ENCODE measurements around the gene TNNI2. TPM values are rescaled to one million over a fixed set of nuclear protein-coding genes. Genes with fewer than 3 reads are reported as not detected.
A peak's percentile ranks its signal among the peaks of the same experiment; 100 is the strongest.

TNNI2 gene
- total RNA-seq, 1 donor from 2014 or later, result not detected

DNA sequence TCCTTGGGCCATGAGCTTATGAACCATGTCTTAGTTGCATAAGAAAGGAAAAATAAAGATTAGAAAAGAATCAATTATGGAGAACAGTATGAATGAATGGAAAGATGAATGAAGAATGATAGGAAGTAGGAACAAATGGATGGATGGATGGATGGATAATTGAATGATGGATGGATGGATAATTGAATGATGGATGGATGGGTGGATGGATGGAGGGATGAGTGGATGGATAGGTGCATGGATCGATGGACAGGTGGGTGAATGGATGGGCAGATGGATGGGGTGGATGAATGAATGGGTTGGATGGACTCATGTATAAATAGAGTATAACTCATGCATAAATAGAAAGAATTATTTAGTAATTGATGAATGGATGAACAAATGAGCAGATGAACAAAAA, 21.3 kb downstream of the TNNI2 start:
- no peak for DNase-seq (ENCODE audit: low read depth in 2 of 2)

DNA sequence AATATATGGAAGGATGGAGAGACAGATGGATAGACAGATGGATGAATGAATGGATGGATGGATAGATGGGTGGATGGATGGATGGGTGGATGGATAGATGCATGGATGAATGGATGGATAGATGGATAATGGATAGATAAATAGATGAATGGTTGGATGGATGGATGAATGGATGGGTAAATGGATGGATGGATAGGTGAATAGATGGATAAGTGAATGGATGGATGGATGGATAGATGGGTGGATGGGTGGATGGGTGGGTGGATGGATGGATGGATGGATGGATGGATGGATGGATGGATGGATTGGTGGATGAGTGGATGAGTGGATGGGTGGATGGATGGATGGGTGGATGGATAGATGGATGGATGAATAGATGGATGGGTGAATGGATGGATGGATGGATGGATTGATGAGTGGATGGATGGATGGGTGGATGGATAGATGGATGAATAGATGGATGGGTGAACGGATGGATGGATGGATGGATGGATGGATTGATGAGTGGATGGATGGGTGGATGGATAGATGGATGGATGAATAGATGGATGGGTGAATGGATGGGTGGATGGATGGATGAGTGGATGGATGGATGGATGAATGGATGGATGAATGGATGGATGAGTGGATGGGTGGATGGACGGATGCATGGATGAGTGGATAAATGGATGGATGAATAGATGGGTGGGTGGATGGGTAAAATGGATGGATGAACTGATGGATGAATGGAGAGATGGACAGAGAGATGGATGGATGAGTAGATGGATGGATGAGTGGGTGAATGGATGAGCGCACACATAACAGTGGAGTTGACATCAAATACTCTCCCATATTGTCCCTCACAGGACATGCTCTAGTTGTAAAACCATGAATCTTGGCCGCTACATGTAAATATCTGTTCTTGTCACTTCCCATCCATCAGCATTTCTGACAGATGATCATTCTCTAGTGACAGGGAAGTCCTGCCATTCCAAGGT, 22.9 kb downstream of the TNNI2 start:
- no peak for DNase-seq (ENCODE audit: low read depth in 2 of 2)

DNA sequence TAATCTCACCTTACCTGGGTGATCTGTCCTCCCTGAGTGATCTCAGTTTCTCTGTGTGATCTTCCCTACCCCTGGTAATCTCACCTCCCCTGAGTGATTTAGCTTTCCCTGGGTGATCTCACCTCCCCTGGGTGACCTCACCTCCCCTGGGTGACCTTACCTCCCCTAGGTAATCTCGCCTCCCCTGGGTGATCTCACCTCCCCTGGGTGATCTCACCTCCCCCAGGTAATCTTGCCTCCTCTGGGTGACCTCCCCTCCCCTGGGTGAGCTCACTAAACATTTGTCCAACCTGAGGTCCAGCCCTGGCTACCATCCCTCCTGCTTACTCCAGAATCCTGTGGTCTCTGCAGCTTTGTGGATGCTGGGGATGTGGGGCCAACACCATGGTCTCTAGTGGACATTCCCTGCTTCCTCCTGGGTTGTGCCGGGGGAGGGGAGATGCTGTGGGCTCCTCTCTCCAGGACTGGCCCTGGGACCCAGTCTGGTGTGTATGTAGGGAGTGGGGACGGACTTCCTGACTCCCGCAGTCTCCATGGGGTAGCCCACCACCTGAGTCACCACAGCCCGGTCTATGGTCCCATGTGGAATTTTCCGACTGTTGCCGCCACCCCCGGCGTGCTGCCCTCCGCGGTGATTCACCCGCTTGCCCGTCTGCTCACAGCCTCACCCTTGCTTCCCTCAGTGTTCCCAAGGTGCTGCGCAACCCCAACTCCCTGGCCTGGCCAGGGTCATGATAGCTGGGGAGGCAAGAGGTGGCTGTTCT, 24.0 kb downstream of the TNNI2 start:
- peak in 1 of 2 donors; percentile 71 for DNase-seq (ENCODE audit: low read depth in 2 of 2)

DNA sequence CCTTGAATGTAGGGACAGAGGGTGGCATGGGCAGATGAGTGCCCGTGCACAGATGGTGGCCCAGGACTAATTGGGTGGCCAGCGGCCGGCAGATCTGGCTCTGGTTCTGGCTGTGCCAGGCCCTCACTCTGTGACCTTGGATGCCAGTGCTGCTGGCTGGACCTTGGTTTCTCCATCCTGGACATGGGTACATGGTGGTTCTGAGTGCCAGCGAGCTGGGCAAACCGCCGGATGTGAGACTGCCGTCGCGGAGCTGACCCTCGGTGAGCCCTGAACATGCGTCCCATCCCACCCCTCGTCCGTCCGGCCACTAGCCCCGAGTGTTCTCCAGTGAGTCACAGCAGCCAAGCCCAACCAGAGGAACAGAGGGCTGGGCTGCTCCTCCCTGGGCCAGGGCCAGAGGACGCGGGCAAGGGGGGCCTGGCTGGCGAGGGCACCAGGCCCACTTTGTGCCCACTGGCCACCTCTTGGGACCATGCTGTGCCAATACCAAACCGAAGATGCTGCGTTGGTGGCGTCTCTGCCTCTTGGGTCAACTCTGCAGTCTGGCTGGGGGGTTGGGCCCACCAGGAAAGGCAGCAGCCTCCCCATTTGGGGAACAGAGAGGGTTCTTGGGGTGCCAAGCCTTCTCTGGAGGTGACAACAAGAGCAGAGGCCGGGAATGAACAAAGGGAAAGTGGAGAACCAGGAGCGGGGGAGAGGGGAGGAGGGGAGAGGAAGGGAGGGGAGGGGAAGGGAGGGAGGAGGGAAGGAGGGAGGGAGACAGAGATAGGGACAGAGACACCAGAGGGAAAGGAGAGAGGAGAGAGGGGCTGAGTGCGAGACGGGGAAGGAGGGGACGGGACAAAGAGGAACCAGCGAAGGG, 24.8 kb downstream of the TNNI2 start:
- peak; percentile 77 to 94 for DNase-seq (ENCODE audit: low read depth in 2 of 2)

DNA sequence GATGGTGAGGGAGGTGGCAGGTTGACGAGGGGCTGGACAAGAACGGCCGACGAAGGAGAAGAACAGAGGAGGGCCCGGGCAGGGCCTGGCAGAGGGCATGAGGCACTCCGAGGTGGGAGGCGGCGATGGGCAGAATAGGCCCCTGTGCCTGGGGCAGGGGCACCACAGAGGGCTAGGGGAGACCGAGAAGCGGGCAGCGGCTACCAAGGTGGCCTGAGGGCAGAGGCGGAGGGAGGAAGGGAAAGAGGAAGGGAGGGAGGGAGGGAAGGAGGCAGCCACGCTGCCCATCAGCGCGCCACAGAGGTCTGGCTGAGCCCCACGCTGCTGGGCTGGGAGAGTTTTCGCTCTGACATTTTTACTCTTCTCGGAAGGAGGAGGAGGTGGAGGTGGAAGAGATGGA, 25.4 kb downstream of the TNNI2 start:
- no peak for DNase-seq (ENCODE audit: low read depth in 2 of 2)

DNA sequence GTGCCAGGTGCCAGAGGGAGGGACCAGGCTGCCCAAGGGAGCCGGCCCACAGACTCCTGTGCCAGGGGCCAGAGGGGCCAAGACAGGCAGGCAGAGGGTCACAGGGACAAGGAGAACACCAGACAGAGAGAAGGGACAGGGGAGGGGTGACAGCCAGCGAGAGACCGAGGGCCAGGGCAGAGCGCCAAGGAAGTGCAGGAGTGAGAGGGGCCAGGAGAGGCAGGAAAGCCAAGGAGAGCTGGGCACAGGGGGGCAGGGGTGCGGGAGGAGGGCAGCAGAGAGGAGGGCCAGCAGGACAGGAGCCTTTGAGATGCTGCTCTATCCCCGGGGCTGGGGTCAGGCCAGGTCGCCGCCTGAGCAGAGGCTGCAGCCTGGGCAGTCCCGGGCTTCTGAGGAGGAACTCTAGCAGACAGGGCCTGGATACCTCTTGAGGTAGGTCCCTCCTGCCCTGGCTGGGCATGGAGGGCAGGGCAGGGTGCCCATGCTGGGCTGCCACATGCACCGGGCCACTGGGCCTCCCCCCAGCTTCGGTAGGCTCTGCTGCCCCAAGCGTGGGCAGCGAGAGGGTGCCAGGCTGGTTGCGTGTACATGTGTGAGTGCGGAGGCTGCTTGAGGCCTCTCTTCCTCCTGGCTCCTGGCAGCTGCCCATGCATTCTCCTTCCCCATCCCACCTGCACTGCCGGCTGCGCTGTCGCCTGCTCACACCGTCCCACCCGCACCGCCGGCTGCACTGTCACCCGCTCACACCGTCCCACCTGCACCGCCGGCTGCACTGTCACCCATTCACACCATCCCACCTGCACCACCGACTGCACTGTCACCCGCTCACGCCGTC, 26.3 kb downstream of the TNNI2 start:
- no peak for DNase-seq (ENCODE audit: low read depth in 2 of 2)

DNA sequence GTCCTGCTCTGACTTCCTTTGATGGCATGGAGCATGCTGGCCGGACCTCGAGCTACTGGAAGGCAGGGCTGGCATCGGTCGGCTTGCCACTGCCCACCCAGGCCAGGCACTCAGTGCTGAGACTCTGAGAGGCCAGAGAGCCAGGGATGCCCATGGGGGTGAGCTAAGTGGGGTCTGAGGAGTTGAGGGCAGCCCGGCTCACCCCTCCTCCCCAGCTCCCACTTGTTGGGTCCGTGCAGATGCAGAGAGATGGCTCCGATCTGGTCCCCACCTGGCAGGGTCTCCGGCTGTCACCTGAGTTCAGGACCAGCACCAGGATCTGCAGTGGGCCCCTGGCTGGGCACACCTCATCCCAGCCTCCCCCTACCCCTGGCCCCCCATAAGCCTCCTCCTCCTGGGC, 27.4 kb downstream of the TNNI2 start:
- DNase-seq (ENCODE audit: low read depth in 2 of 2), result no peak

DNA sequence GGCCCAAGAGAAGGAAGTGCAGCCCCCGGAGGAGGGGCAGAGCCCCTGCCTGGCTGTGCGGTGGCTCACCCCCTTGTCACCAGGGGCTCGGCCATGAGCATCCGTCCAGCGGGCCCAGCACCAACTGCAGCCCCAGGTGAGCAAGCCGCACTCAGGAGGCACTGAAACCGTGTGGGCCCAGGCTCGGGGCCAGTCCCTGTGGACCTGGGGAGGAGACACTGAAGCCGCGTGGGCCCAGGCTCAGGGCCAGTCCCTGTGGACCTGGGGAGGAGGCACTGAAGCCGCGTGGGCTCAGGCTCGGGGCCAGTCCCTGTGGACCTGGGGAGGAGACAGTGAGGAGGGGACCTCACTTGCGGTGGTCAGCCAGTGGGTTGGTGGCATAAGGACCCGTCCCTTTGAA, 28.0 kb downstream of the TNNI2 start:
- no peak for DNase-seq (ENCODE audit: low read depth in 2 of 2)

DNA sequence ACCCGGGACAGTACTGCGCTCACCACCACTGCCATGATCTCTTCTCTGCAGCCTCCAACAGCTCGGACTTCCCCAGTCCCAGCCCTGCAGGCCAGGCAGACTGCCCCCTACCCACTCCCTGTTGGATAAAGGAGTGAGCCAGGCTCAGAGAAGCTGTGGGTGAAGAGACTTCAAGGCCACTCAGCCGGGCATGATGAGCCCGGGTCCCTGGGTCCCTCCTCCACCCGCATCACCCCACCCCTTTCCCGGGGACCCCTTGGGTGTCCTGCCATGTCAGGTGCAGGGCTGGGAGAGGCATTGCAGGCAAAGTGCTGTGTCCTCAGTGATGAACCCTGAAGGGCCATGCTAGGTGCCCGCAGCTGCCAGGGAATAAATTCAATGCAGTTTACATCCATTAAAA, 28.6 kb downstream of the TNNI2 start:
- DNase-seq (ENCODE audit: low read depth in 2 of 2), result no peak

DNA sequence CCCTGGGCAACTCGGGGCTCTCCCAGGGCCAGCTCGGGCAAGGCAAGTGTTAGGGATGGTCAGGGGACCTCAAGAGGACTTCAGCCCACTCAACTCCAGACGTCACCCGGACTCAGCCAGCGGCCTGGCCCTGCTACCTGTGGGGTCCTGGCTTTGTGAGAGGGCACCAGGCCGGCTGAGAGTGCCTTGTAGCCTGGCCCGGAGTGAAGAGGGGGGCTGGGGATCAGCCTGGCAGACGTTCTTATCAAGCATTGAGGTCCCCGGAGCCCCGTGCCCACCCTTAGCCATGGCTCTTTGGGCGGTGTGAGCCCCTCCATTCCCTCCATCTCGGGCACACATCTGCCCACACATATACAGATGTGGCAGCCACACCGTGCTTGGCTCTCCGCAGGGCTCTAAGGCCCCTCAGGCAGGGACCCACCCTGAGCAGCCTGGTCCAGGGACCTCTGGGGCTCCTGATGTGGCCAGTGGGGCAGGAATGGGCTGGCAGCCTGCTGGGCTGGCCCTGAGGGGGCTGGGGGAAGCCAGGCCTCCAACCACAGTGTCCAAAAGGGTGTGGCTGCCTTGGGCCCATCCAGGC, 29.4 kb downstream of the TNNI2 start:
- no peak for DNase-seq (ENCODE audit: low read depth in 2 of 2)

DNA sequence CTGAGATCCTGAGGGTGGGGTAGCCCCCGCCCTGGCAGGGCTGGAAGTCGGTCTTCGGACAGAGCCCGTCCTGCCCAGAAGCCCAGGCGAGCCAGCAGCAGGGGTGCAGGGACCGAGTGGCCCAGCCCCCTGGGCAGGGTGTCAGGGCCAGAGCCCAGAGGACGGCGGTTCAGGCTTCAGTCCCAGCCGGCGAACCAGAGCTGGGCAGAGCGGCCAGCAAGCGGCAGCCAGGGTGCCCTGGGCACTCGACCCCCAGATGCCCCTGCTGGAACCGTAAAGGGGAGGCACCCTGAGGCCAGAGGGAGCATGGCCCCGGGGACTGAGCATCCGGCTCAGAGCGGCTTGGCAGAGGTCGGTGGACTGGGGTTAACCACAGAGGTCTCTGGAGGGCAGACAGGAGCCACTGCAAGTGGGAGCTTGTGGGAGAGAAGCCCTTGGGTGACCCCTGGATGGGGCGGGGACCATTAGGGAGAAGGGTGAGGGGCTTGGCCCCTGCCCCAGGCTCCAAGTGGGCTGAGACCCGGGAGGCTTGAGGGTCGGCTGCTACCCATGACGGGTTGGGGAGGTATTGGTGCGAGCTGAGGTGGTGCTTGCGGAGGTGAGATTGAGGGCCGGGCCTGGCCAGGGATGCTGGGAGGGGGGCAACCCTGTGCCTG, 30.0 kb downstream of the TNNI2 start:
- DNase-seq (ENCODE audit: low read depth in 2 of 2), result no peak

DNA sequence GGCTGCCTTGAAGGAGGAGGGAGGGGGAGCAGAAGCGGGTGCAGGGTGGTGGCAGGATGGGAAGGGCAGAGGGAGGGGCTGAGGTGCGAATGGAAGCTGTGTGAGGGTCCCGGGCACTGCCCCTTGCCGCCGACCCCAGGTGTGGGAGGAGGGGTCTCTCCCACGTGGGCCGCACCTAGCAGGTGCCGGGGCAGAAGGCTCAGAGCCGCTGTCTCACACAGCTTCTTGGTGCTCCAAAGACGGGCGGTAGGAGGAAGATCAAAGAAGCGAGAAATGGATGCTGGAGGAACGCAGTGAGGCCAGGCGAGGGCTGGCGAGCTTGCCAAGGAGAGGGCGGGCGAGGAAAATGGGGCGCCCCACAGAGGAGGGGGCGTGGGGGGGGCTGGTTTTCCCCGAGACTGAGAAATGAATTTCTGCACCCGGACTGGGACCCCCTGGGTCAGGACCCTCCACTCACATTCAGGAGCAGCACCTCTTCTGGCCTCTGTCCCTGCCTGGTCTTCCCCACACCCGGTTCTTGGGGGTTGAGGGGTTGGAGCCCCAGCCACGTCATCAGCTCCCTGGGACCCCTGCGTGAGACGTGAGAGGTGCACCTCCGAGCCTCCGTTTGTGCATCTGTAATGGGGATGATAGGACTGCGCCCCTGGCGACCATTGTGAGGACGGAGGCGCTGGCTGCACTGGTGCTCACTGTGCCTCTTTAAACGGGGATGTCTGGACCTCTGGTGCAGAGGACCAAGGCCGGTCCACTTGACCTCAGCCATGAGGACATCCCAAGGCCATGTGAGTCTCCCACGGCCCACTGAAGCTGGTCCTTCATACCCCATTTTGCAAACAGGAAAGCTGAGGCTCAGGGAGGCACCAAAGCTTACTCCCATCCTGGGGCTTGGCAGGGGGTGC, 30.9 kb downstream of the TNNI2 start:
- peak in 1 of 2 donors; percentile 7 for DNase-seq (ENCODE audit: low read depth in 2 of 2)

DNA sequence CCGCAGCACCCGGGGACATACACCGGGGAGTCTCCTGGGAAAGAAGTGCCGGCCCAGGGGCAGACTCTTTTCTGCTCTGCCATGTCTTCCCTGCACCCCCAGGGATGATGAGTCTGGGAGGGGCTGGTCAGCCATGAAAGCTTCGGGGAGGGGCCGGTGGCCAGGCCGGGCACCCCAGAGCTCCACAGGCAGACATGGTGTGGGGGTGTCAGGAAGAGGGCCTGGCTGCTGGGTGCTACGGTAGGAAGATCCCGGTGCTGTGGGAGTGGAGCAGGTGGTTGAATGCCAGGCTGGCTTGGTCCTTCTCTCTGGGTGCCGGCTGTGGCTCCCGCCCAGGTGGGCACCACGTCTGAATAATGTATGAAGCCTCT, 31.5 kb downstream of the TNNI2 start:
- DNase-seq (ENCODE audit: low read depth in 2 of 2), result no peak

DNA sequence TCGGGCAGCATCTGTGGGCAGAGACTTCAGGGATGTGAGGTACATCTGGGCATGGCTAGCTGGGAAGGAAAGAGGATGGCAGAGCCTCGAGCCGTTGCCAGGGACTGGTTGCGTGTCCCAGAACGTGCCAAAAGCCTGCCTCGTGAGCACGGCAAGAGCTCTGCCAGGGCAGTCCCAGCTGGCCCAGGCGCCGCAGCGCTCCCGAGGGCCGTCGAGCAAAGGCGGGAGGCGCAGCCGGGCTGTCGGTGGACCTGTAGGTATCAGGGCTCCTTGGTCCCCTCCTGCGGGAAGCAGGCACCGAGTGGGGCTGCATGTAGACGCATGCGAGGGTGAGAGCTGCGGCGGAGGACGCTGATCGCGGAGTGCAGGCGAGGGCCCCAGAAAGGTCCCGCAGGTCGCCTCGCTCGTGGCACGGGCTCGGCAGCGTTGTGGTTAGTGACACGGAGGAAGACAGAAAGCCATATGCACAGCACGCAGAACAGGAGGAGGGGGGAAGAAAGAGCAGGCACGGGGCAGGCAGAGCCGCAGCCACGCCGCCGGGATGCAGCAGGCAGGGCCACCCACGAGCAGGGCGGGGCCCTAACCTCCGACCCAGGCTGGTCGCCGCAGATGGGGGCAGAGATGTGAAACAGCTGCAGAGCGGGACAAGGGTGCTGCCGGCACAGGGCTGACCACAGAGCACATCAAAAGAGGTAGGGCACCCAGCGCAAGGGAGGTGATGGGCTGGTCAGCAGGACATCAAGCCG, 32.1 kb downstream of the TNNI2 start:
- no peak for DNase-seq (ENCODE audit: low read depth in 2 of 2)

DNA sequence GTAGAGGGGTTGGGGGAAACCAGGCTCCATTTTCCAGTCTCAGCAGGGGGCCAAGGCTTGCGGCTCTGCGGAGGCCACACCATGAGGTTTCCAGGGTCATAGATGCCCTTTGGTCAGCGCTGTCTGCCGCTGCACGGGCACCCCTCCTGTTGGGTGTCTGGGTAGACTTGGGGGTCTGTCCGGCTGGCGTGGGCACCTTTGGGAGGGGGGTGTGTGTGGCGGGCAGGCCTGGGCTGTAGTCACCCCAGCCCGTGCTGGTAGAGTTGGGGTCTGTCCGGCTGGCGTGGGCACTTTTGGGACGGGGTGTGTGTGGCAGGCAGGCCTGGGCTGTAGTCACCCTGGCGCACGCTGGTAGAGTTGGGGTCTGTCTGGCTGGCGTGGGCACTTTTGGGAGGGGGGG, 32.8 kb downstream of the TNNI2 start:
- no peak for DNase-seq (ENCODE audit: low read depth in 2 of 2)

DNA sequence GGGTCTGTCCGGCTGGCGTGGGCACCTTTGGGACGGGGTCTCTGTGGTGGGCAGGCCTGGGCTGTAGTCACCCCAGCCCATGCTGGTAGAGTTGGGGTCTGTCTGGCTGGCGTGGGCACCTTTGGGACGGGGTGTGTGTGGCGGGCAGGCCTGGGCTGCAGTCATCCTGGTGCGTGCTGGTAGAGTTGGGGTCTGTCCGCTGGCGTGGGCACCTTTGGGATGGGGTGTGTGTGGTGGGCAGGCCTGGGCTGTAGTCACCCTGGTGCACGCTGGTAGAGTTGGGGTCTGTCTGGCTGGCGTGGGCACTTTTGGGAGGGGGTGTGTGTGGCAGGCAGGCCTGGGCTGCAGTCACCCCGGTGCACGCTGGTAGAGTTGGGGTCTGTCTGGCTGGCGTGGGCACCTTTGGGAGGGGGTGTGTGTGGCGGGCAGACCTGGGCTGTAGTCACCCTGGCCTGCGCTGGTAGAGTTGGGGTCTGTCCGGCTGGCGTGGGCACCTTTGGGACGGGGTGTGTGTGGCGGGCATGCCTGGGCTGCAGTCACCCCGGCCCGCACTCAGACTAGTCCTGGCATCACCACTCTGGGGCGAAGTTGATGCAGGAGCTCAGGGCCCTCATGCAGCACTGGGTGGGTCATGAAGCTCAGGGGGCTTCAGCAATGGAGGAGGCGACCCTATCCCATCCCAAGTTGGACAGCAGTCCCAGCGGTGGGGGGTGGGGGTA, 33.6 kb downstream of the TNNI2 start:
- DNase-seq (ENCODE audit: low read depth in 2 of 2), result no peak

DNA sequence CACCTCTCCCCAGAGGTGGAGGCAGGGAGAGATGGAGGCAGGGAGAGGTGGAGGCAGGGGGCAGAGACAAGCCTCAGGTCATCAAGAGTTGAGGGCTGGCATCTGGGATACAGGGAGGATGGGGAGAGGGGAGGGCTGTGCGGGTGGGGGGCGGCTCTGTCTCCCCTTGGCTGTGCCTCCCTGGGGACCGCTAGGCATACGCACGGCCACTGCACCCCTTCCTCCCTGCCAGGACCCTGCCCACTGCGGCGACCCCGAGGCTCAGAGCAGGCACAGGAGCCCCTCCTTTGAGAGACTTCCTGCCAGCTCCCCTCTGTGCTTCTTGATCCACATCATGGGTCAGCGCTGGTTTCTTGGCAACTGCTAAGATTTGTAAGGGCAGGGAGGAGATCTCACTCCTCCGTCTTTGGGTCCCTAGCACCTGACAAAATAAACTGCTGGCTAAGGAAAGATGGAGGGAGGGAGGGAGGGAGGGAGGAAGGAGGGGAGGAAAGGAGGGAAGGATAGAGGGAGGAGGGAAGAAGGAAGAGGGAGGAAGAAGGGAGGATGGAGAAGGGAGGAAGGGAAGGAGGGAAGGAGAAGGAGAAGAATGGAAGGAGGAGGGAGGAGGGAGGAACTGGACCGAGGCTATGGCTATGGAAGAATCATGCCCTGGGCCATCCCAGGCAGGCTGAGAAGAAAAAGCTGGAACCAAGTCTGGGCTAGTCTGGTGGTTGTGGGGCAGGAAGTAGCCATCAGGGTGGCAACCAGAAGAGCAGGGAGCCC, 34.4 kb downstream of the TNNI2 start:
- no peak for DNase-seq (ENCODE audit: low read depth in 2 of 2)
